SH-SY5Y (cell line): ENCODE measurements around the gene ASXL3.

Source experiments
- GATA2 ChIP-seq: IDR thresholded peaks from 2 replicates; pipeline ENCODE4 v1.6.1; 2011; ENCODE audit warnings: mild to moderate bottlenecking, low read depth, low read length
- GATA3 ChIP-seq: IDR thresholded peaks from 2 replicates; pipeline ENCODE4 v1.6.1; 2011; ENCODE audit warnings: low read depth, mild to moderate bottlenecking, low read length, moderate library complexity

DNA sequence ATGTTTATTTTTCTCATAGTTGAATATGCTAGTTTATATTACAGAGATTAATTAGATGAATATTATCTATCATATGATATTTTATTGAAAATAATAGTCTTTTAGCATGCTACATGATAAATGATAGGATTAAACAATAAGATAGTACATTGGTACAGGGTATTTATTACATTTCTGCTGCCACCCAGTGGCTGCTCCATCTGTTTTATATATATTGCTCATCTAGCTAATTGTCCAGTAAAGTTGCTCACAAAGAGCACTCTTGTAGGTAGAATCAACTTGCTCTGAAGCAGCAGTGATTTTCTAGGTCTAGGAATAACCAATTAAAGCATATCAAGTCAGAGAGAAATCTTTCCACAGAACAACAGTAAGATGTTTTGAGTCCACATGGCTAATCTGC is 183.3 kb downstream of the ASXL3 start:
- TF ChIP-seq GATA2: no peak
- TF ChIP-seq GATA3: no peak
